Natural killer cell treated with Interleukin-12 subunit alpha and Interleukin-12 subunit beta and Interleukin-15 and Interleukin-18, amount 100 ng/mL, for 72 hours (primary cell): Measurements from ENCODE around the gene FHIT. TPM values are rescaled to one million over a fixed set of nuclear protein-coding genes. Genes with fewer than 3 reads are reported as not detected.
A peak's percentile ranks its signal among the peaks of the same experiment; 100 is the strongest.

Source experiments
- ATAC-seq, 2 donors: fragments of 150-1000 bp; cut with Tn5 transposase in 1 of 2; sonication (Bioruptor Pico), chemical (Tn5 transposase) in 1 of 2; 2 replicates each; pipeline ENCODE4 v1.10.0; 2021
- DNase-seq: peaks from one replicate; pipeline ENCODE4 v3.0.0; 2022; ENCODE audit warnings: low spot score
- H3K27ac Mint-ChIP-seq, 2 donors: 1 replicate in 1 of 2; 2 replicates in 1 of 2; pipeline ENCODE4 v1.8.0; 2022; ENCODE audit warnings: mixed read lengths in 2 of 2, mild to moderate bottlenecking in 1 of 2, moderate library complexity in 1 of 2
- H3K27me3 Mint-ChIP-seq, 2 donors: 1 replicate in 1 of 2; 2 replicates in 1 of 2; pipeline ENCODE4 v1.8.0; 2022; ENCODE audit warnings: mixed read lengths in 2 of 2
- H3K36me3 Mint-ChIP-seq: one replicate; pipeline ENCODE4 v1.8.0; 2022; ENCODE audit warnings: mixed read lengths
- H3K4me1 Mint-ChIP-seq, 2 donors: 1 replicate in 1 of 2; 2 replicates in 1 of 2; pipeline ENCODE4 v1.8.0; 2022; ENCODE audit warnings: low read depth in 2 of 2, mixed read lengths in 2 of 2, mild to moderate bottlenecking in 1 of 2
- H3K4me3 Mint-ChIP-seq: one replicate; pipeline ENCODE4 v1.8.0; 2022; ENCODE audit warnings: mixed read lengths
- H3K9me3 Mint-ChIP-seq: 2 replicates; pipeline ENCODE4 v1.8.0; 2022; ENCODE audit warnings: mixed read lengths
- total RNA-seq, 2 donors: library from RNA; stranded (reverse); gene quantifications; one replicate each; pipeline ENCODE4 v1.2.3, GENCODE V29; 2022

Gene FHIT
- total RNA-seq, result 1 to 10 TPM; 2.4 to 3.0 TPM

- Mint-ChIP-seq H3K4me3 (peak within 1 kb of the TSS; percentile 82), H3K4me1 (peaks cover 8 to 17% of the 10 kb centered on the region in 2 donors), H3K9me3 (no peaks in the 10 kb centered on the region), H3K36me3 (no peaks in the 10 kb centered on the region), H3K27ac (peak within 1 kb of the TSS; percentile 11 to 81), H3K27me3 (peaks cover 8 to 9% of the 10 kb centered on the region in 2 donors)
- DNase-seq (peak; percentile 94), ATAC-seq (peak; percentile 99 to 100)
These were observed at the start of gene FHIT for GRCh38 chr3:61251174-61251972. Gene FHIT, minus strand, starts transcription at chr3:61251452.

GRCh38 chr3:61300786-61301185 is 49.5 kb upstream of the FHIT start:
- Mint-ChIP-seq H3K9me3 (no peaks in the 10 kb centered on the region), H3K27me3 (no peaks in the 10 kb centered on the region), H3K4me3 (no peak overlapping the region), H3K4me1 (peaks cover 0 to 3% of the 10 kb centered on the region in 2 donors), H3K27ac (no peak overlapping the region), H3K36me3 (no peaks in the 10 kb centered on the region)
- DNase-seq, result no peak
- ATAC-seq, result no peak

- Mint-ChIP-seq H3K36me3 (no peaks in the 10 kb centered on the region), H3K27ac (no peak overlapping the region), H3K9me3 (no peaks in the 10 kb centered on the region), H3K4me3 (no peak overlapping the region), H3K4me1 (peaks cover 0 to 3% of the 10 kb centered on the region in 2 donors), H3K27me3 (no peaks in the 10 kb centered on the region)
- DNase-seq (no peak), ATAC-seq (no peak)
These were observed 48.7 kb upstream of the FHIT start for GRCh38 chr3:61300006-61300380.

GRCh38 chr3:61299343-61300005 is 48.2 kb upstream of the FHIT start:
- DNase-seq (no peak), ATAC-seq (no peak)
- H3K27ac Mint-ChIP-seq, result no peak overlapping the region
- no peaks in the 10 kb centered on the region for H3K9me3 Mint-ChIP-seq
- H3K27me3 Mint-ChIP-seq, result no peaks in the 10 kb centered on the region
- no peaks in the 10 kb centered on the region for H3K36me3 Mint-ChIP-seq
- H3K4me1 Mint-ChIP-seq, result peaks cover 0 to 3% of the 10 kb centered on the region in 2 donors
- H3K4me3 Mint-ChIP-seq, result no peak overlapping the region

GRCh38 chr3:61297821-61298220 is 46.6 kb upstream of the FHIT start:
- no peaks in the 10 kb centered on the region for H3K9me3 Mint-ChIP-seq
- ATAC-seq (no peak), DNase-seq (no peak)
- H3K36me3 Mint-ChIP-seq, result no peaks in the 10 kb centered on the region
- peaks cover 0 to 3% of the 10 kb centered on the region in 2 donors for H3K4me1 Mint-ChIP-seq
- no peaks in the 10 kb centered on the region for H3K27me3 Mint-ChIP-seq
- H3K4me3 Mint-ChIP-seq, result no peak overlapping the region
- no peak overlapping the region for H3K27ac Mint-ChIP-seq

GRCh38 chr3:61288446-61288845 is 37.2 kb upstream of the FHIT start:
- Mint-ChIP-seq H3K27me3 (peaks cover 0 to 9% of the 10 kb centered on the region in 2 donors), H3K9me3 (no peaks in the 10 kb centered on the region), H3K27ac (no peak overlapping the region), H3K4me3 (no peak overlapping the region), H3K4me1 (no peaks in the 10 kb centered on the region), H3K36me3 (no peaks in the 10 kb centered on the region)
- ATAC-seq (no peak), DNase-seq (no peak)

GRCh38 chr3:61283876-61284275 is 32.6 kb upstream of the FHIT start:
- no peaks in the 10 kb centered on the region for H3K4me1 Mint-ChIP-seq
- H3K9me3 Mint-ChIP-seq, result no peaks in the 10 kb centered on the region
- ATAC-seq (no peak), DNase-seq (no peak)
- H3K27me3 Mint-ChIP-seq, result peaks cover 0 to 2% of the 10 kb centered on the region in 2 donors
- H3K27ac Mint-ChIP-seq, result no peak overlapping the region
- H3K4me3 Mint-ChIP-seq, result no peak overlapping the region
- H3K36me3 Mint-ChIP-seq, result no peaks in the 10 kb centered on the region

GRCh38 chr3:61278713-61279112 is 27.5 kb upstream of the FHIT start:
- Mint-ChIP-seq H3K9me3 (peaks cover 2% of the 10 kb centered on the region), H3K4me3 (no peak overlapping the region), H3K4me1 (no peaks in the 10 kb centered on the region), H3K27ac (no peak overlapping the region), H3K27me3 (peaks cover 6 to 14% of the 10 kb centered on the region in 2 donors), H3K36me3 (no peaks in the 10 kb centered on the region)
- no peak for ATAC-seq
- no peak for DNase-seq

GRCh38 chr3:61277411-61277810 is 26.2 kb upstream of the FHIT start:
- ATAC-seq, result no peak

GRCh38 chr3:61269435-61269834 is 18.2 kb upstream of the FHIT start:
- DNase-seq (no peak), ATAC-seq (no peak)
- no peak overlapping the region for H3K4me3 Mint-ChIP-seq
- no peaks in the 10 kb centered on the region for H3K4me1 Mint-ChIP-seq
- no peaks in the 10 kb centered on the region for H3K36me3 Mint-ChIP-seq
- peaks cover 17 to 21% of the 10 kb centered on the region in 2 donors for H3K27me3 Mint-ChIP-seq
- H3K27ac Mint-ChIP-seq, result no peak overlapping the region
- no peaks in the 10 kb centered on the region for H3K9me3 Mint-ChIP-seq

More at GRCh38 chr3:61277411-61277810, 26.2 kb upstream of the FHIT start:
- Mint-ChIP-seq H3K4me3 (no peak overlapping the region), H3K36me3 (no peaks in the 10 kb centered on the region), H3K27ac (no peak overlapping the region), H3K27me3 (peaks cover 14 to 18% of the 10 kb centered on the region in 2 donors), H3K4me1 (no peaks in the 10 kb centered on the region), H3K9me3 (peaks cover 2% of the 10 kb centered on the region)
- no peak for DNase-seq

- Mint-ChIP-seq H3K4me3 (no peak overlapping the region), H3K27me3 (peaks cover 12 to 15% of the 10 kb centered on the region in 2 donors), H3K4me1 (no peaks in the 10 kb centered on the region), H3K9me3 (no peaks in the 10 kb centered on the region), H3K27ac (no peak overlapping the region), H3K36me3 (no peaks in the 10 kb centered on the region)
- ATAC-seq, result peak in 1 of 2 donors; percentile 24
- DNase-seq, result no peak
These were observed 17.4 kb upstream of the FHIT start for GRCh38 chr3:61268644-61269043.

DNA sequence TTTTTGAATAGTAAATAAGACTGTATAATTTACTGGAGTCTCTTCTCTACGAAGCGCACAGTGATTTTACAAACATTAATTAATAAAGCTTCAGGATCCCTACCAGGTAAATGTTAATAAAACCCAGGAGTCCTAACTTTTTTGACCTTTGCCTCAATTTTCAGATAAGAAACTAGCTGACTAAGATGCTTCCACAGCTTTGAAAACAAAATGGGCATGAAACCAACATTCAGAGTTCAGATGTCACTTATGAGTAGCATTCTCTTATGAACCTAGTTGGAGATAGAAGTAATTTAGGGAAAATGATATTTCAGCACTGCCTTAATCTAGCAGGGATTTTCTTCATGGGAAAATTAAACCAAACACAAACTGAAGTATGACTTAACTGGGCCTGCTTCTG is 13.0 kb upstream of the FHIT start:
- ATAC-seq (no peak), DNase-seq (no peak)
- peaks cover 27 to 29% of the 10 kb centered on the region in 2 donors for H3K27me3 Mint-ChIP-seq
- no peaks in the 10 kb centered on the region for H3K4me1 Mint-ChIP-seq
- no peak overlapping the region for H3K4me3 Mint-ChIP-seq
- H3K27ac Mint-ChIP-seq, result no peak overlapping the region
- H3K36me3 Mint-ChIP-seq, result peaks cover 11% of the 10 kb centered on the region
- H3K9me3 Mint-ChIP-seq, result peaks cover 6% of the 10 kb centered on the region

DNA sequence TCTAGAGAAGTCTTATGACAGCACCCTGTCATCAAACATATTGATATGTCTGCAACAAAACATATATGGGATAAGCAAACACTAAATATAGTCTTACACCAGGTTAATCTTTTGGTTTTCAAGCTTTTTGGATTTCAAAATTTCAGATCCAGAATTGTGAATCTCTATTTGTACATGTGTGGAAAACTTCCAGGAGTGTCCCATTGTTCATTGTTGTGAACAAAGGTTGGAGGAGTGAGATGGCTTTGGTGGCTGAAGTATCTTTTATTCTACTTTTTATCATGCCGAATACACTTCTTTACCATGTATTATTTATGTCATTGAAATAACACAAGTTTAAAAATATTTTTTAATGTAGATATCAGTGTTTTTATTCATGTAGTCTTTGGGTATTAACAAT is 5.9 kb upstream of the FHIT start:
- Mint-ChIP-seq H3K27me3 (peaks cover 28 to 29% of the 10 kb centered on the region in 2 donors), H3K27ac (no peak overlapping the region), H3K4me1 (peaks cover under 1 to 2% of the 10 kb centered on the region in 2 donors), H3K9me3 (peaks cover 6% of the 10 kb centered on the region), H3K36me3 (peaks cover 11% of the 10 kb centered on the region), H3K4me3 (no peak overlapping the region)
- ATAC-seq, result no peak
- no peak for DNase-seq

GRCh38 chr3:61253756-61254155 is 2.5 kb upstream of the FHIT start:
- no peaks in the 10 kb centered on the region for H3K36me3 Mint-ChIP-seq
- ATAC-seq, result no peak

More at GRCh38 chr3:61253756-61254155, 2.5 kb upstream of the FHIT start:
- H3K4me1 Mint-ChIP-seq, result peaks cover 8 to 17% of the 10 kb centered on the region in 2 donors
- H3K27ac Mint-ChIP-seq, result no peak overlapping the region
- no peak for DNase-seq
- no peaks in the 10 kb centered on the region for H3K9me3 Mint-ChIP-seq
- no peak overlapping the region for H3K4me3 Mint-ChIP-seq
- H3K27me3 Mint-ChIP-seq, result peaks cover 8 to 13% of the 10 kb centered on the region in 2 donors
